NCI-H82 treated with DMSO at 0.1 percent for 48 hours (cell line): ENCODE measurements around the gene LTC4S.
A peak's percentile ranks its signal among the peaks of the same experiment; 100 is the strongest.

Source experiments
- DNase-seq: peaks from one replicate; lab custom pipeline; 2025; ENCODE audit not compliant: unreplicated experiment; lab: John Stamatoyannopoulos, UW

Gene LTC4S

GRCh38 chr5:179795049-179795862 is 1.5 kb downstream of the LTC4S start:
- no peak for DNase-seq

- peak; percentile 15 for DNase-seq
These were observed 2.4 kb downstream of the LTC4S start for GRCh38 chr5:179795863-179796833.

- no peak for DNase-seq
These were observed 3.3 kb downstream of the LTC4S start for GRCh38 chr5:179796877-179797608.

GRCh38 chr5:179797741-179798140 is 4.0 kb downstream of the LTC4S start:
- DNase-seq: no peak

GRCh38 chr5:179798144-179798770 is 4.5 kb downstream of the LTC4S start:
- no peak for DNase-seq

- no peak for DNase-seq
These were observed 5.2 kb downstream of the LTC4S start for GRCh38 chr5:179798771-179799643.

- DNase-seq: no peak
These were observed 5.8 kb downstream of the LTC4S start for GRCh38 chr5:179799644-179799973.

- DNase-seq: no peak
These were observed 6.4 kb downstream of the LTC4S start for GRCh38 chr5:179800071-179800695.

GRCh38 chr5:179800696-179801201 is 7.0 kb downstream of the LTC4S start:
- no peak for DNase-seq

- DNase-seq: no peak
These were observed 7.8 kb downstream of the LTC4S start for GRCh38 chr5:179801304-179802206.

- DNase-seq: no peak
These were observed 8.6 kb downstream of the LTC4S start for GRCh38 chr5:179802207-179802883.

GRCh38 chr5:179802950-179803562 is 9.3 kb downstream of the LTC4S start:
- no peak for DNase-seq

- no peak for DNase-seq
These were observed 10.1 kb downstream of the LTC4S start for GRCh38 chr5:179803651-179804554.

- DNase-seq: no peak
These were observed 10.8 kb downstream of the LTC4S start for GRCh38 chr5:179804555-179804947.

GRCh38 chr5:179805070-179805528 is 11.3 kb downstream of the LTC4S start:
- no peak for DNase-seq
